SU-DHL-6 (cell line): ENCODE data around the gene ARHGAP26.

Source experiments
- H2AFZ ChIP-seq: fragments of 200-600 bp; sonication (generic); 2 replicates; pipeline ENCODE4 v1.6.1; 2014; ENCODE audit warnings: low read depth, mild to moderate bottlenecking, moderate library complexity, mixed read lengths, antibody characterized with exemption, low read length; ENCODE audit not compliant: severe bottlenecking
- H3F3A ChIP-seq: fragments of 200-600 bp; shearing (Covaris generic); 2 replicates; pipeline ENCODE4 v1.6.0; 2016; ENCODE audit warnings: antibody characterized with exemption, mild to moderate bottlenecking; ENCODE audit not compliant: insufficient read depth
- H3K27ac ChIP-seq: fragments of 200-600 bp; sonication (generic); 2 replicates; pipeline ENCODE4 v1.5.1; 2016; ENCODE audit warnings: low read depth, mild to moderate bottlenecking, low read length, moderate library complexity, mixed read lengths
- H3K27me3 ChIP-seq: fragments of 200-600 bp; sonication (generic), shearing (Covaris generic); 2 replicates; pipeline ENCODE4 v1.6.0; 2014; ENCODE audit warnings: mild to moderate bottlenecking, low read length
- H3K36me3 ChIP-seq: fragments of 200-600 bp; sonication (generic); 2 replicates; pipeline ENCODE4 v1.6.1; 2014; ENCODE audit warnings: mild to moderate bottlenecking, low read length, mixed read lengths
- H3K4me2 ChIP-seq: fragments of 300-600, 200-600 bp; shearing (Covaris generic), sonication (generic); 2 replicates; pipeline ENCODE4 v1.6.0; 2014; ENCODE audit warnings: low read length, low read depth, mild to moderate bottlenecking; ENCODE audit not compliant: poor library complexity, severe bottlenecking
- H3K4me3 ChIP-seq: fragments of 200-600 bp; sonication (generic); 2 replicates; pipeline ENCODE4 v1.5.1; 2014; ENCODE audit warnings: antibody characterized with exemption, low read length, mild to moderate bottlenecking, mixed read lengths; ENCODE audit not compliant: insufficient read depth, poor library complexity, severe bottlenecking
- H3K79me2 ChIP-seq: fragments of 200-600 bp; sonication (generic); 2 replicates; pipeline ENCODE4 v1.6.1; 2014; ENCODE audit warnings: mild to moderate bottlenecking, low read length, moderate library complexity; ENCODE audit not compliant: insufficient read depth
- H3K9ac ChIP-seq: fragments of 200-600 bp; sonication (generic); 2 replicates; pipeline ENCODE4 v1.7.0; 2014; ENCODE audit warnings: mild to moderate bottlenecking, low read length
- H3K9me2 ChIP-seq: fragments of 200-600 bp; sonication (generic); replicated peaks from 2 replicates; pipeline ENCODE4 v1.6.1; 2014; ENCODE audit warnings: low read length; ENCODE audit not compliant: insufficient read depth
- H3K9me3 ChIP-seq: fragments of 200-600 bp; sonication (generic); 2 replicates; pipeline ENCODE4 v1.6.1; 2014; ENCODE audit warnings: low read length, mixed read lengths; ENCODE audit not compliant: insufficient read depth
- H4K20me1 ChIP-seq: fragments of 200-600 bp; sonication (generic); 2 replicates; pipeline ENCODE4 v1.6.1; 2014; ENCODE audit warnings: low read depth, mild to moderate bottlenecking, antibody characterized with exemption, low read length, moderate library complexity, mixed read lengths
- CTCF ChIP-seq: fragments of 200-600 bp; sonication (generic); IDR thresholded peaks from one replicate; pipeline ENCODE4 v1.5.1; 2017; ENCODE audit warnings: antibody characterized with exemption, mild to moderate bottlenecking, low read length, moderate library complexity; ENCODE audit not compliant: insufficient read depth, poor library complexity, severe bottlenecking
- EZH2phosphoT487 ChIP-seq: fragments of 200-600 bp; sonication (generic), shearing (Covaris generic); conservative IDR thresholded peaks from 2 replicates; pipeline ENCODE4 v1.6.1; 2018; ENCODE audit warnings: mild to moderate bottlenecking, antibody characterized with exemption, low read length, moderate library complexity, mixed read lengths

ARHGAP26 gene

GRCh38 chr5:142832263-142832662 is 62.1 kb downstream of the ARHGAP26 start:
- Histone ChIP-seq H3K36me3 (no peaks in the 10 kb centered on the region), H2AFZ (no peak overlapping the region), H3K4me3 (no peak overlapping the region), H3K27ac (no peak overlapping the region), H3K27me3 (no peaks in the 10 kb centered on the region), H3K4me2 (no peak overlapping the region), H3K9me3 (no peaks in the 10 kb centered on the region), H3K9me2 (no peaks in the 10 kb centered on the region), H3F3A (no peaks in the 10 kb centered on the region), H3K79me2 (no peaks in the 10 kb centered on the region), H4K20me1 (no peaks in the 10 kb centered on the region), H3K9ac (no peak overlapping the region)
- TF ChIP-seq EZH2phosphoT487 (no peak), CTCF (no peak)

- Histone ChIP-seq H3K9ac (no peak overlapping the region), H3K36me3 (no peaks in the 10 kb centered on the region)
Measured at GRCh38 chr5:142833517-142834449, 63.6 kb downstream of the ARHGAP26 start.

GRCh38 chr5:142834504-142834903 is 64.3 kb downstream of the ARHGAP26 start:
- Histone ChIP-seq H3K4me3 (no peak overlapping the region), H3K4me2 (no peak overlapping the region), H3K9me3 (no peaks in the 10 kb centered on the region), H4K20me1 (no peaks in the 10 kb centered on the region), H3K9ac (no peak overlapping the region), H3K9me2 (no peaks in the 10 kb centered on the region), H3K36me3 (no peaks in the 10 kb centered on the region), H3F3A (no peaks in the 10 kb centered on the region), H3K79me2 (no peaks in the 10 kb centered on the region), H3K27ac (no peak overlapping the region), H2AFZ (no peak overlapping the region), H3K27me3 (no peaks in the 10 kb centered on the region)
- no peak for TF ChIP-seq CTCF
- no peak for TF ChIP-seq EZH2phosphoT487

More at GRCh38 chr5:142833517-142834449, 63.6 kb downstream of the ARHGAP26 start:
- H3K79me2 ChIP-seq: no peaks in the 10 kb centered on the region
- no peaks in the 10 kb centered on the region for H3K9me3 ChIP-seq
- TF ChIP-seq CTCF (no peak), EZH2phosphoT487 (no peak)
- no peak overlapping the region for H3K4me3 ChIP-seq
- no peaks in the 10 kb centered on the region for H4K20me1 ChIP-seq
- no peak overlapping the region for H2AFZ ChIP-seq
- no peaks in the 10 kb centered on the region for H3K9me2 ChIP-seq
- no peak overlapping the region for H3K4me2 ChIP-seq
- H3K27ac ChIP-seq: no peak overlapping the region
- H3K27me3 ChIP-seq: no peaks in the 10 kb centered on the region
- H3F3A ChIP-seq: no peaks in the 10 kb centered on the region
